Measurements from ENCODE around the gene TRDMT1.
A peak's percentile ranks its signal among the peaks of the same experiment; 100 is the strongest.

TRDMT1 gene

DNA sequence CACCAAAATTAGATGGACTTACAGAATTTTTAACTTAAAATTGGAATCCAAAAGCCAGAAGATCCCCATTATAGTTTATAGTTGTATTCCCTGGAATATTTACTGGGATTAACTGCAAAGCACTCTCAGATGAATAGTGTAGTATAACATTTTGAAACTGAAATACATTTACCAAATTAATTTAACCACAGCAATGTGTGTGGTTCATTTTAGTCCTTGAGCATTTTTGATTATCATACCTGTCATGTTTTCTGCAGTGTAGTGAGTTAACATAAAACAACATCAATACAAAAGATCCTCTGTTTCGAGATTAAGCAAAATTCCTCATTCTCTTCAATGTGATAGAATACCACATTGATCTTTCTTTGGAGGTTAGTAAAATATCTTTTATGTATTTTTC, 30.3 kb upstream of the TRDMT1 start:
- H3K27ac ChIP-seq (ENCODE audit: low read length), result no peak overlapping the region
- peaks cover 0 to 3% of the 10 kb centered on the region in 2 donors for H3K27me3 ChIP-seq (ENCODE audit: control insufficient read depth in 1 of 2, insufficient read depth in 2 of 2, low read length in 2 of 2)
- no peaks in the 10 kb centered on the region for H3K9me3 ChIP-seq (ENCODE audit: control insufficient read depth in 2 of 2, low read length in 2 of 2)
- peaks cover 17% of the 10 kb centered on the region for H3K4me1 ChIP-seq (ENCODE audit: control insufficient read depth, insufficient read depth, low read length)
- H3K36me3 ChIP-seq (ENCODE audit: control insufficient read depth in 2 of 2, insufficient read depth in 2 of 2, low read length in 2 of 2), result peaks cover 29 to 35% of the 10 kb centered on the region in 2 donors
- peak overlapping the region in 1 of 2 donors; percentile 83 for H3K9ac ChIP-seq (ENCODE audit: low read length in 2 of 2)
- peak overlapping the region; percentile 85 to 96 for H3K4me3 ChIP-seq (ENCODE audit: low read length in 2 of 2)

DNA sequence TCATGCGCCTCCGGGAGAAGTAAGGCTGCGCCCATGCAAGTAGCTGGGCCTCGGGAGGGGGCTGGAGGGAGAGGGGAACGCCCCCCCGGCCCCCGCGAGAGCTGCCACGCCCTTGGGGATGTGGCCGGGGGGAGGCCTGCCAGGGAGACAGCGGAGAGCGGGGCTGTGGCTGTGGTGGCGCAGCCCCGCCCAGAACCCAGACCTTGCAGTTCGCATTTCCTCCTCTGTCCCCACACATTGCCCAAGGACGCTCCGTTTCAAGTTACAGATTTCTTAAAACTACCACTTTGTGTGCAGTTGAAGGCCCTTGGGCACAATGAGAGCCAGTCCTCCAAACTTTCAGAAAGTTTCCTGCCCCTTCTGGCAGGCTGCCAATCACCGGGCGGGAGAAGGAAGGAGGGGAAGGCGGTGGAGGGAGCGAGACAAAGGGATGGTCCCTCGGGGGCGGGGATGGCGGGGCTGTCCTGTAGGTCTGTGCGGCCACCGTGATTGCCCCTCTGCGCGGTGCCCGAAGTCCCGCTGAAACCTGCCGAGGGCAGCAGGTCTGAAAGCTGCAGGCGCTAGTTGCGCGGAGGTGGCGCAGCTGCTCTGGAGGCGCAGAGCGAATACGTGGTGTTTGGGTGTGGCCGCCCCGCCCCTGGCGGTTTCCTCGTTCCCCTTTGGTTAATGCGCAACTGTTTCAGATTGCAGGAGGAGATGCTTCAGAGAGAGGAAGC, 28.7 kb upstream of the TRDMT1 start:
- Histone ChIP-seq H3K27me3 (ENCODE audit: control insufficient read depth in 1 of 2, insufficient read depth in 2 of 2, low read length in 2 of 2) (peaks cover 0 to 3% of the 10 kb centered on the region in 2 donors), H3K9ac (ENCODE audit: low read length in 2 of 2) (peak overlapping the region; percentile 82 to 83), H3K4me3 (ENCODE audit: low read length in 2 of 2) (peak overlapping the region; percentile 85 to 96), H3K4me1 (ENCODE audit: control insufficient read depth, insufficient read depth, low read length) (peaks cover 16% of the 10 kb centered on the region), H3K36me3 (ENCODE audit: control insufficient read depth in 2 of 2, insufficient read depth in 2 of 2, low read length in 2 of 2) (peaks cover 14 to 18% of the 10 kb centered on the region in 2 donors), H3K27ac (ENCODE audit: low read length) (peak overlapping the region; percentile 82), H3K9me3 (ENCODE audit: control insufficient read depth in 2 of 2, low read length in 2 of 2) (no peaks in the 10 kb centered on the region)

DNA sequence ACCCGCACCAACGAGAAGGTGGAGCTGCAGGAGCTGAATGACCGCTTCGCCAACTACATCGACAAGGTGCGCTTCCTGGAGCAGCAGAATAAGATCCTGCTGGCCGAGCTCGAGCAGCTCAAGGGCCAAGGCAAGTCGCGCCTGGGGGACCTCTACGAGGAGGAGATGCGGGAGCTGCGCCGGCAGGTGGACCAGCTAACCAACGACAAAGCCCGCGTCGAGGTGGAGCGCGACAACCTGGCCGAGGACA, 28.2 kb upstream of the TRDMT1 start:
- Histone ChIP-seq H3K4me3 (ENCODE audit: low read length in 2 of 2) (peak overlapping the region; percentile 85 to 96), H3K9ac (ENCODE audit: low read length in 2 of 2) (peak overlapping the region; percentile 82 to 83), H3K27me3 (ENCODE audit: control insufficient read depth in 1 of 2, insufficient read depth in 2 of 2, low read length in 2 of 2) (peaks cover 0 to 3% of the 10 kb centered on the region in 2 donors), H3K9me3 (ENCODE audit: control insufficient read depth in 2 of 2, low read length in 2 of 2) (no peaks in the 10 kb centered on the region), H3K4me1 (ENCODE audit: control insufficient read depth, insufficient read depth, low read length) (peaks cover 14% of the 10 kb centered on the region), H3K27ac (ENCODE audit: low read length) (peak overlapping the region; percentile 82), H3K36me3 (ENCODE audit: control insufficient read depth in 2 of 2, insufficient read depth in 2 of 2, low read length in 2 of 2) (peaks cover 9 to 13% of the 10 kb centered on the region in 2 donors)

DNA sequence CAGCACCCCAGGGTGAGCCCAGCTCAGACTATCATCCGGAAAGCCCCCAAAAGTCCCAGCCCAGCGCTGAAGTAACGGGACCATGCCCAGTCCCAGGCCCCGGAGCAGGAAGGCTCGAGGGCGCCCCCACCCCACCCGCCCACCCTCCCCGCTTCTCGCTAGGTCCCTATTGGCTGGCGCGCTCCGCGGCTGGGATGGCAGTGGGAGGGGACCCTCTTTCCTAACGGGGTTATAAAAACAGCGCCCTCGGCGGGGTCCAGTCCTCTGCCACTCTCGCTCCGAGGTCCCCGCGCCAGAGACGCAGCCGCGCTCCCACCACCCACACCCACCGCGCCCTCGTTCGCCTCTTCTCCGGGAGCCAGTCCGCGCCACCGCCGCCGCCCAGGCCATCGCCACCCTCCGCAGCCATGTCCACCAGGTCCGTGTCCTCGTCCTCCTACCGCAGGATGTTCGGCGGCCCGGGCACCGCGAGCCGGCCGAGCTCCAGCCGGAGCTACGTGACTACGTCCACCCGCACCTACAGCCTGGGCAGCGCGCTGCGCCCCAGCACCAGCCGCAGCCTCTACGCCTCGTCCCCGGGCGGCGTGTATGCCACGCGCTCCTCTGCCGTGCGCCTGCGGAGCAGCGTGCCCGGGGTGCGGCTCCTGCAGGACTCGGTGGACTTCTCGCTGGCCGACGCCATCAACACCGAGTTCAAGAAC, 27.7 kb upstream of the TRDMT1 start:
- Histone ChIP-seq H3K4me1 (ENCODE audit: control insufficient read depth, insufficient read depth, low read length) (peaks cover 11% of the 10 kb centered on the region), H3K4me3 (ENCODE audit: low read length in 2 of 2) (peak overlapping the region; percentile 85 to 96), H3K9ac (ENCODE audit: low read length in 2 of 2) (peak overlapping the region; percentile 82 to 83), H3K27me3 (ENCODE audit: control insufficient read depth in 1 of 2, insufficient read depth in 2 of 2, low read length in 2 of 2) (peaks cover 0 to 3% of the 10 kb centered on the region in 2 donors), H3K27ac (ENCODE audit: low read length) (peak overlapping the region; percentile 91), H3K36me3 (ENCODE audit: control insufficient read depth in 2 of 2, insufficient read depth in 2 of 2, low read length in 2 of 2) (peaks cover 7 to 8% of the 10 kb centered on the region in 2 donors), H3K9me3 (ENCODE audit: control insufficient read depth in 2 of 2, low read length in 2 of 2) (no peaks in the 10 kb centered on the region)

DNA sequence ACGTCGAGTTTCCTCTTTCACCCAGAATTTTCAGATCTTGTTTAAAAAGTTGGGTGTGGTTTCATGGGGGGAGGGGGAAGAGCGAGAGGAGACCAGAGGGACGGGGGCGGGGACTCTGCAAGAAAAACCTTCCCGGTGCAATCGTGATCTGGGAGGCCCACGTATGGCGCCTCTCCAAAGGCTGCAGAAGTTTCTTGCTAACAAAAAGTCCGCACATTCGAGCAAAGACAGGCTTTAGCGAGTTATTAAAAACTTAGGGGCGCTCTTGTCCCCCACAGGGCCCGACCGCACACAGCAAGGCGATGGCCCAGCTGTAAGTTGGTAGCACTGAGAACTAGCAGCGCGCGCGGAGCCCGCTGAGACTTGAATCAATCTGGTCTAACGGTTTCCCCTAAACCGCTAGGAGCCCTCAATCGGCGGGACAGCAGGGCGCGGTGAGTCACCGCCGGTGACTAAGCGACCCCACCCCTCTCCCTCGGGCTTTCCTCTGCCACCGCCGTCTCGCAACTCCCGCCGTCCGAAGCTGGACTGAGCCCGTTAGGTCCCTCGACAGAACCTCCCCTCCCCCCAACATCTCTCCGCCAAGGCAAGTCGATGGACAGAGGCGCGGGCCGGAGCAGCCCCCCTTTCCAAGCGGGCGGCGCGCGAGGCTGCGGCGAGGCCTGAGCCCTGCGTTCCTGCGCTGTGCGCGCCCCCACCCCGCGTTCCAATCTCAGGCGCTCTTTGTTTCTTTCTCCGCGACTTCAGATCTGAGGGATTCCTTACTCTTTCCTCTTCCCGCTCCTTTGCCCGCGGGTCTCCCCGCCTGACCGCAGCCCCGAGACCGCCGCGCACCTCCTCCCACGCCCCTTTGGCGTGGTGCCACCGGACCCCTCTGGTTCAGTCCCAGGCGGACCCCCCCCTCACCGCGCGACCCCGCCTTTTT, 26.9 kb upstream of the TRDMT1 start, which contains the start of gene VIM:
Gene VIM, plus strand, starts transcription at position 151 of the 925 bp plus-strand sequence. CDS start 1,182 bp downstream, outside the sequence.
- Histone ChIP-seq H3K4me3 (ENCODE audit: low read length in 2 of 2) (peak within 1 kb of the TSS; percentile 51 to 96), H3K4me1 (ENCODE audit: control insufficient read depth, insufficient read depth, low read length) (peaks cover 6% of the 10 kb centered on the region), H3K27ac (ENCODE audit: low read length) (peak within 1 kb of the TSS; percentile 91), H3K36me3 (ENCODE audit: control insufficient read depth in 2 of 2, insufficient read depth in 2 of 2, low read length in 2 of 2) (peaks cover 1 to 2% of the 10 kb centered on the region in 2 donors), H3K9ac (ENCODE audit: low read length in 2 of 2) (peak within 1 kb of the TSS; percentile 80 to 83), H3K9me3 (ENCODE audit: control insufficient read depth in 2 of 2, low read length in 2 of 2) (no peaks in the 10 kb centered on the region), H3K27me3 (ENCODE audit: control insufficient read depth in 1 of 2, insufficient read depth in 2 of 2, low read length in 2 of 2) (peaks cover 0 to 3% of the 10 kb centered on the region in 2 donors)

DNA sequence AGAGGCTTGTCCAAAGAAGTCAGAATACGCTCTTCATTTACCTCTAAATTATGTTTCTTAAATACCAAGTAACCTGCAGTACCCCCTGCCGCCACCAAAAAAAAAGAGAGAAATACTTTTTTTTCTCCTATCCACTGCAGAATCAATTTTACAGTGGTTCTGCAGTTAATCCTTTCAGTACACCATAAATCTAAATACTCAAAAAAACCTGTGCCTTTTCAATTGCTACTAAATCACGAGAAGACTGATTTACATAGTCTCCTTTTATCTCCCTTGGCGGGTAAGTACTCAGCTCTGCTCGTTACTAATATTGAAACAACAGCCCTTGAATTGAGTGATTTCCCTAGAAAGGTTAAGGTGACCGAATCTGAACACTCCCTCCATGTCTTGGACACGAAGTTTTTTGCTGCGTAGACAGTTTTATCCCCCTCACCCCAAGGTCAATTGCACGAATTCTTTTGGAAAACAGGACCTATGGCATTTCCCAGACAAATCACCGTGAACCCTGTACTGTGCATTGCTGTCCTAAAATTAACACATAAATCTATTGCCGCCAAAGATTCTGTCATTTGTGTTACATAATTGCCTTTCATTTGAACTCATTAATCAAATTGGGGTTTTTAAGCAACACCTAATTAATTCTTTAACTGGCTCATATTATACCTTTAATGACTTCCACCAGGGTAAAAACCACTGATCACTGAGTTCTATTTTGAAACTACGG, 26.1 kb upstream of the TRDMT1 start:
- no peaks in the 10 kb centered on the region for H3K9me3 ChIP-seq (ENCODE audit: control insufficient read depth in 2 of 2, low read length in 2 of 2)
- peak overlapping the region; percentile 91 for H3K27ac ChIP-seq (ENCODE audit: low read length)
- no peaks in the 10 kb centered on the region for H3K36me3 ChIP-seq (ENCODE audit: control insufficient read depth in 2 of 2, insufficient read depth in 2 of 2, low read length in 2 of 2)
- peak overlapping the region; percentile 1 to 83 for H3K9ac ChIP-seq (ENCODE audit: low read length in 2 of 2)
- H3K4me3 ChIP-seq (ENCODE audit: low read length in 2 of 2), result peak overlapping the region; percentile 51 to 96
- peaks cover 0 to 3% of the 10 kb centered on the region in 2 donors for H3K27me3 ChIP-seq (ENCODE audit: control insufficient read depth in 1 of 2, insufficient read depth in 2 of 2, low read length in 2 of 2)
- peaks cover 6% of the 10 kb centered on the region for H3K4me1 ChIP-seq (ENCODE audit: control insufficient read depth, insufficient read depth, low read length)

DNA sequence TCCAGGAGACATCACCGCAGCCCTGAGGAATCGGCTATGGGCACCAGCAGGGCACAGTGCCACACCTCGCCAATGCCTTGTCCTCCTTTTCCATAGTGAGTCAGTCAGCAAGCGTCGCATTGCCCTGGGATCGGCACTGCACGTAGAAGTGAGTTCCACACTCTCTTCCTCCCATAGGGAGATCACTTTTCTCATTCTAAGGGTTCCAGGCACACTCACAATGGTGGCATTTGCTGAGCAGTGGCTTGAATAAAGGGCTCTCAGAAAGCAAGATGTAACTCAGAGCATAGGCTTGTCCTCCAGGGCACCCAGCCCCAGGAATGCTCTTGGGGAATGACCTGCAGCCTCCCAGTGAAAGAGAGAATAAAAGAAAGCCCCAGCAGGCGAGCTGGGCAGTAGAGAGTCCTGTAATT, 25.4 kb upstream of the TRDMT1 start:
- Histone ChIP-seq H3K4me1 (ENCODE audit: control insufficient read depth, insufficient read depth, low read length) (peaks cover 6% of the 10 kb centered on the region), H3K36me3 (ENCODE audit: control insufficient read depth in 2 of 2, insufficient read depth in 2 of 2, low read length in 2 of 2) (no peaks in the 10 kb centered on the region), H3K27ac (ENCODE audit: low read length) (peak overlapping the region; percentile 91), H3K27me3 (ENCODE audit: control insufficient read depth in 1 of 2, insufficient read depth in 2 of 2, low read length in 2 of 2) (peaks cover 0 to 3% of the 10 kb centered on the region in 2 donors), H3K4me3 (ENCODE audit: low read length in 2 of 2) (peak overlapping the region in 1 of 2 donors; percentile 96), H3K9me3 (ENCODE audit: control insufficient read depth in 2 of 2, low read length in 2 of 2) (no peaks in the 10 kb centered on the region), H3K9ac (ENCODE audit: low read length in 2 of 2) (no peak overlapping the region)

DNA sequence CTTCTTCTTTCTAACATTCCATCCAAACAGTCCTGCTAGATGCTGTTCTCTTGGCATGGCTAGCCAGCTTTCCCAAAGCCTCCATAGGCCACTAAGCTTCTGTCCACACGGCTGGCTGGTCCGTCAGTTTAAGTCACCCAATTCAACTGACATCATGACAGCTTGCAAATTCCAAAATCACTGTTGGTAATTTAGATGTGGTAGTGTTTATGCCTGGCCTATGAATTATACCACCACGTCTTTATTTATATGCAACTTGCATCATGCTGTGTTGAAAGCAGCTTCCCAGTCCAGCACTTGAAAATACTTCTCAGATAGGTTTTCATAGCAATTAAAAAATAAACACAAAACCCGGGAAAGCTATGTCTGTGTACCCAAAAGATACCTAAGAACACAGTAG, 24.3 kb upstream of the TRDMT1 start:
- no peak overlapping the region for H3K4me3 ChIP-seq (ENCODE audit: low read length in 2 of 2)
- H3K4me1 ChIP-seq (ENCODE audit: control insufficient read depth, insufficient read depth, low read length), result peaks cover 6% of the 10 kb centered on the region
- H3K27me3 ChIP-seq (ENCODE audit: control insufficient read depth in 1 of 2, insufficient read depth in 2 of 2, low read length in 2 of 2), result peaks cover 0 to 3% of the 10 kb centered on the region in 2 donors
- no peaks in the 10 kb centered on the region for H3K9me3 ChIP-seq (ENCODE audit: control insufficient read depth in 2 of 2, low read length in 2 of 2)
- no peak overlapping the region for H3K27ac ChIP-seq (ENCODE audit: low read length)
- no peak overlapping the region for H3K9ac ChIP-seq (ENCODE audit: low read length in 2 of 2)
- H3K36me3 ChIP-seq (ENCODE audit: control insufficient read depth in 2 of 2, insufficient read depth in 2 of 2, low read length in 2 of 2), result no peaks in the 10 kb centered on the region

DNA sequence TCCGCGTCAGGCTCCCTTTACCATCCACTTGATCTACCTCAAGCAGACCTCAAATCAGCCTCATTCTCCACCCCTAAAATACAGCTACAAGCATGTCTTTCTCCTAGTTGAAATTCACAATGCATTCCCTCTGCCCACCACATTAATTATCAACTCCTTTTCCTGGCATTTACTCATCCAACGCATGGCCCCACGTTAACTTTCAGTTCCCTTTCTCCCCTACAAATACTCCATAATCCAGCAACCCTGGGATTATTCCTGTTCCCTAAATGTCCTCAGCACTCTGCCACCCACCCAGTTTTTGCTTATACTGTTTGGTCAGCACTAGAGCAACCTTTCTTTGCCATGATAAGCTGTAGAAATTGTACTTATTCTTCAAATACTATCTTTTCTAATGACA, 20.9 kb upstream of the TRDMT1 start:
- Histone ChIP-seq H3K27me3 (ENCODE audit: control insufficient read depth in 1 of 2, insufficient read depth in 2 of 2, low read length in 2 of 2) (no peaks in the 10 kb centered on the region), H3K27ac (ENCODE audit: low read length) (no peak overlapping the region), H3K9me3 (ENCODE audit: control insufficient read depth in 2 of 2, low read length in 2 of 2) (no peaks in the 10 kb centered on the region), H3K4me3 (ENCODE audit: low read length in 2 of 2) (no peak overlapping the region), H3K9ac (ENCODE audit: low read length in 2 of 2) (no peak overlapping the region), H3K36me3 (ENCODE audit: control insufficient read depth in 2 of 2, insufficient read depth in 2 of 2, low read length in 2 of 2) (no peaks in the 10 kb centered on the region), H3K4me1 (ENCODE audit: control insufficient read depth, insufficient read depth, low read length) (peaks cover 4% of the 10 kb centered on the region)

DNA sequence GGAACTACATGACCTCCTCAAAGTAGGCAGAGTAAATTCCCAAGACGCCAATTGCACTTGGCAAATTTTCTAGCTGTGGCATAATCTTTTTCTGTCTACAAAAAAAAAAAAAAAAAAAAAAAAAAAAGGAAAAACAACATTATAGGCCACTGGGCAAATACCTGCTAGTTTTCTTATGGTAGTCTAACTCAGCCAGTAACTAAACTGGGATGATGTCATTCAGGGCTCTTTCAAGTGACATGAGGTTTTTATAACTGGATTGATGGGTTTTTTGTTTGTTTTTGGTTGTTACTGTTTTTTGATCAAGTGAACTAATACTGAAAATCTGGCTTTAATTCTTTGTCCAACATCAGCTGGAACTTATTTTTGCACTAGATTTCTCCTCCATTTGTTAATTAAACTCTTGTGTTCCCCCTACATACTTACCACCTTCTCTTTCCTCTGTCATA, 19.2 kb upstream of the TRDMT1 start:
- H3K27ac ChIP-seq (ENCODE audit: low read length), result no peak overlapping the region
- H3K4me3 ChIP-seq (ENCODE audit: low read length in 2 of 2), result no peak overlapping the region
- no peaks in the 10 kb centered on the region for H3K27me3 ChIP-seq (ENCODE audit: control insufficient read depth in 1 of 2, insufficient read depth in 2 of 2, low read length in 2 of 2)
- H3K9ac ChIP-seq (ENCODE audit: low read length in 2 of 2), result no peak overlapping the region
- no peaks in the 10 kb centered on the region for H3K9me3 ChIP-seq (ENCODE audit: control insufficient read depth in 2 of 2, low read length in 2 of 2)
- no peaks in the 10 kb centered on the region for H3K36me3 ChIP-seq (ENCODE audit: control insufficient read depth in 2 of 2, insufficient read depth in 2 of 2, low read length in 2 of 2)
- H3K4me1 ChIP-seq (ENCODE audit: control insufficient read depth, insufficient read depth, low read length), result no peaks in the 10 kb centered on the region
